ENCODE measurements around the gene PFN4. TPM values are rescaled to one million over a fixed set of nuclear protein-coding genes. Genes with fewer than 3 reads are reported as not detected.

PFN4 gene
- total RNA-seq, 1 donor from 2014 or later, result 1.0 TPM

GRCh38 chr2:24073816-24074215 lies 49.3 kb downstream of the PFN4 start:
- TF ChIP-seq, protein P1, sequence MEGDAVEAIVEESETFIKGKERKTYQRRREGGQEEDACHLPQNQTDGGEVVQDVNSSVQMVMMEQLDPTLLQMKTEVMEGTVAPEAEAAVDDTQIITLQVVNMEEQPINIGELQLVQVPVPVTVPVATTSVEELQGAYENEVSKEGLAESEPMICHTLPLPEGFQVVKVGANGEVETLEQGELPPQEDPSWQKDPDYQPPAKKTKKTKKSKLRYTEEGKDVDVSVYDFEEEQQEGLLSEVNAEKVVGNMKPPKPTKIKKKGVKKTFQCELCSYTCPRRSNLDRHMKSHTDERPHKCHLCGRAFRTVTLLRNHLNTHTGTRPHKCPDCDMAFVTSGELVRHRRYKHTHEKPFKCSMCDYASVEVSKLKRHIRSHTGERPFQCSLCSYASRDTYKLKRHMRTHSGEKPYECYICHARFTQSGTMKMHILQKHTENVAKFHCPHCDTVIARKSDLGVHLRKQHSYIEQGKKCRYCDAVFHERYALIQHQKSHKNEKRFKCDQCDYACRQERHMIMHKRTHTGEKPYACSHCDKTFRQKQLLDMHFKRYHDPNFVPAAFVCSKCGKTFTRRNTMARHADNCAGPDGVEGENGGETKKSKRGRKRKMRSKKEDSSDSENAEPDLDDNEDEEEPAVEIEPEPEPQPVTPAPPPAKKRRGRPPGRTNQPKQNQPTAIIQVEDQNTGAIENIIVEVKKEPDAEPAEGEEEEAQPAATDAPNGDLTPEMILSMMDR (IDR thresholded peaks at IDR 0.05; ENCODE audit: unreplicated experiment), result no peak
- no peak for DNase-seq (ENCODE audit: low spot score)
- Mint-ChIP-seq H3K9me3 (ENCODE audit: unreplicated experiment) (no peaks in the 10 kb centered on the region), H3K4me3 (ENCODE audit: unreplicated experiment) (no peak overlapping the region), H3K36me3 (ENCODE audit: low read depth, unreplicated experiment) (peaks cover 24% of the 10 kb centered on the region), H3K27me3 (ENCODE audit: unreplicated experiment) (peaks cover 8% of the 10 kb centered on the region), H3K27ac (ENCODE audit: unreplicated experiment) (no peak overlapping the region), H3K4me1 (ENCODE audit: unreplicated experiment) (peaks cover 33% of the 10 kb centered on the region)

GRCh38 chr2:24072259-24072658 lies 50.9 kb downstream of the PFN4 start:
- Mint-ChIP-seq H3K27me3 (ENCODE audit: unreplicated experiment) (peaks cover 8% of the 10 kb centered on the region), H3K9me3 (ENCODE audit: unreplicated experiment) (no peaks in the 10 kb centered on the region), H3K27ac (ENCODE audit: unreplicated experiment) (no peak overlapping the region), H3K36me3 (ENCODE audit: low read depth, unreplicated experiment) (peaks cover 20% of the 10 kb centered on the region), H3K4me1 (ENCODE audit: unreplicated experiment) (peaks cover 25% of the 10 kb centered on the region), H3K4me3 (ENCODE audit: unreplicated experiment) (no peak overlapping the region)
- DNase-seq (ENCODE audit: low spot score), result no peak
- TF ChIP-seq, protein P1 (IDR thresholded peaks at IDR 0.05; ENCODE audit: unreplicated experiment), result no peak

- H3K9me3 Mint-ChIP-seq (ENCODE audit: unreplicated experiment), result no peaks in the 10 kb centered on the region
- H3K27ac Mint-ChIP-seq (ENCODE audit: unreplicated experiment), result no peak overlapping the region
- no peak overlapping the region for H3K4me3 Mint-ChIP-seq (ENCODE audit: unreplicated experiment)
- no peaks in the 10 kb centered on the region for H3K27me3 Mint-ChIP-seq (ENCODE audit: unreplicated experiment)
- TF ChIP-seq, protein P1 (IDR thresholded peaks at IDR 0.05; ENCODE audit: unreplicated experiment), result no peak
- H3K36me3 Mint-ChIP-seq (ENCODE audit: low read depth, unreplicated experiment), result peaks cover 15% of the 10 kb centered on the region
- DNase-seq (ENCODE audit: low spot score), result no peak
- H3K4me1 Mint-ChIP-seq (ENCODE audit: unreplicated experiment), result peaks cover 17% of the 10 kb centered on the region
Measured at GRCh38 chr2:24065341-24065740, 57.8 kb downstream of the PFN4 start.

Other genes starting within 250 kb of the PFN4 start
- 23.6 TPM for gene ATAD2B, start 196.2 kb downstream of the PFN4 start, total RNA-seq (ENCODE audit: unreplicated experiment)
- gene UBXN2A, start 182.9 kb downstream of the PFN4 start, total RNA-seq (ENCODE audit: unreplicated experiment), result 14.9 TPM
- gene MFSD2B, start 113.2 kb downstream of the PFN4 start, total RNA-seq (ENCODE audit: unreplicated experiment), result not detected
- gene WDCP, start 75.9 kb downstream of the PFN4 start, total RNA-seq (ENCODE audit: unreplicated experiment), result 13.4 TPM
- gene FKBP1B, start 73.6 kb downstream of the PFN4 start, total RNA-seq (ENCODE audit: unreplicated experiment), result 31.1 TPM
- 67.5 TPM for gene SF3B6, start 47.0 kb downstream of the PFN4 start, total RNA-seq (ENCODE audit: unreplicated experiment)
- gene TP53I3, start 38.5 kb downstream of the PFN4 start, total RNA-seq (ENCODE audit: unreplicated experiment), result 81.5 TPM
- gene FAM228B, start 135 bp upstream of the PFN4 start, total RNA-seq (ENCODE audit: unreplicated experiment), result 21.3 TPM
- not detected for gene FAM228A, start 51.7 kb upstream of the PFN4 start, total RNA-seq (ENCODE audit: unreplicated experiment)
- gene ITSN2, start 237.2 kb upstream of the PFN4 start, total RNA-seq (ENCODE audit: unreplicated experiment), result 73.3 TPM

All from endothelial cell (in vitro differentiated cells).